C4-2B (cell line): Measurements from ENCODE around the gene CACUL1.

Experiments
- H3K27ac ChIP-seq: fragments of 450-650 bp; 2 replicates; pipeline ENCODE4 v1.5.1; 2017
- ZFX ChIP-seq: fragments of 450-650 bp; IDR thresholded peaks from 2 replicates; pipeline ENCODE4 v1.6.1; 2017
- TF ChIP-seq, protein P1 (sequence below): fragments of 450-650 bp; conservative IDR thresholded peaks from 2 replicates; pipeline ENCODE4 v1.5.1; 2017; ENCODE audit warnings: mild to moderate bottlenecking

Gene CACUL1

DNA sequence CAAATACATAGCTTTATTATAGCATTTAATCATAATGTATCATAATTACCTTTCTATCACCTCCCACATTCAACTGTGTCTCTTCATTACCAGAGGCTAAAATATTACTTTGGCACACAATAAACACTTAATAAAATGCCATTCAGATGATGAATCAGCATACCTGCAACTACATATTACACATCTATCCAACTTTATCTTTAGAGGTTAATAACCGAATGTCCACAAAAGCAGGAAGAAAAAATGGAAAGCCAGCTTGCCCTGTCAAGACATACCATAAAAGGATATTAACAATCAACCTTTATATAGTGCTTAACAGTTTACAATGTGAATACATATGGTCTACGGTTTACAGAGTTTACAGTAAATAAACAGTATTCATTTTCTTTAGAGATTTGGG is 12.7 kb downstream of the CACUL1 start:
- no peak overlapping the region for H3K27ac ChIP-seq

DNA sequence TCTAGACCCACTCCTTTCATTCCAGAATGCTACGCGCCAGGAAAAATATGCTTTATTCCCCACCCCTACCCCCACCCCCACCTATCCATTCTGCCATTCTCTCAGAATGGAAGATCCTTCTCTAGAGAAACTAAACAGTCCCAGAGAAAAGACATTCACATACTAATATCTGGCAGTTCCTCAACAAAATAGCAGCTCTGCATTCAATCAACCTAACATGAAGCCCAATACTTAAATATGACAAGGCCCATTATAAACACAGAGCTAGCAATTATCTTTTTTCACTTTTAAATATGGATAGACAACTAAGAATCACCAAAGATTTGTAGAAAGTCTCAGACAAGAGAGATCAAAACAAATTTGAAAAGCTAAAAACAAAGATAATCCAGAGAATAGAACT is 16.4 kb downstream of the CACUL1 start:
- no peak overlapping the region for H3K27ac ChIP-seq
- TF ChIP-seq, protein P1, sequence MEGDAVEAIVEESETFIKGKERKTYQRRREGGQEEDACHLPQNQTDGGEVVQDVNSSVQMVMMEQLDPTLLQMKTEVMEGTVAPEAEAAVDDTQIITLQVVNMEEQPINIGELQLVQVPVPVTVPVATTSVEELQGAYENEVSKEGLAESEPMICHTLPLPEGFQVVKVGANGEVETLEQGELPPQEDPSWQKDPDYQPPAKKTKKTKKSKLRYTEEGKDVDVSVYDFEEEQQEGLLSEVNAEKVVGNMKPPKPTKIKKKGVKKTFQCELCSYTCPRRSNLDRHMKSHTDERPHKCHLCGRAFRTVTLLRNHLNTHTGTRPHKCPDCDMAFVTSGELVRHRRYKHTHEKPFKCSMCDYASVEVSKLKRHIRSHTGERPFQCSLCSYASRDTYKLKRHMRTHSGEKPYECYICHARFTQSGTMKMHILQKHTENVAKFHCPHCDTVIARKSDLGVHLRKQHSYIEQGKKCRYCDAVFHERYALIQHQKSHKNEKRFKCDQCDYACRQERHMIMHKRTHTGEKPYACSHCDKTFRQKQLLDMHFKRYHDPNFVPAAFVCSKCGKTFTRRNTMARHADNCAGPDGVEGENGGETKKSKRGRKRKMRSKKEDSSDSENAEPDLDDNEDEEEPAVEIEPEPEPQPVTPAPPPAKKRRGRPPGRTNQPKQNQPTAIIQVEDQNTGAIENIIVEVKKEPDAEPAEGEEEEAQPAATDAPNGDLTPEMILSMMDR, result no peak
- TF ChIP-seq ZFX, result no peak

More for the DNA sequence above, 12.7 kb downstream of the CACUL1 start:
- TF ChIP-seq ZFX, result no peak
- TF ChIP-seq, protein P1, result no peak

DNA sequence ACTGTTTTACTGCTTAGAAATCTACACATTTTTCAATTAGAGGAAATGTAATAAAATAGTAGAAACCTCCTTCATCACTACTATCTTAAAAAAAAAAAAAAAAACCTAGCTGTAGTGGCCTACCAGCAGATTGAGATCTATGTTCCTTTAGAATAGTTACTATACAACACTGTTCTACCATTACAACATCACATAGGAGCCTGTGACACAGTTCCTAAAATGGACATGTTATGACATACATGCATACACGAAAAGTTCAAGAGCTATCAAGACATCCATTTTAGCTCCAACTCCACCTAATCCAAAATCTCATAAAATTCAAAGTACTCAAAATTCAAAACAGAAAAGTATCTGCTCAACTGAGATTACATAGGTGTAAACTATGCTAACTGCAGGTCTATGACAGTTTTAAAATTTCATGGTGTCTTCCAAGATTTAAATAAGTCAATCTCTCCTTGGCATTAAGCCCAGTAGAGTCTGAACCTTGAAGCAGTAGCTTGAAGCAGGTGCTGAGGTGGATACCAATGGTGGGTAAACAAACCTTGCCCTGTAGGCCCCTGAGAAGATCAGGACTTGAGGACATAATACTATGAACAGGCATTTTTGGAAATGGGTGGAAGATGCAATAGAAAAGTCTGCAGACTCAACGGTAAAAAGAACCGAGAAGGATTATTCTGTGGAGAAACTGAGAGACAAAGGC is 17.0 kb downstream of the CACUL1 start:
- H3K27ac ChIP-seq, result no peak overlapping the region
- TF ChIP-seq ZFX, result no peak
- TF ChIP-seq, protein P1, result no peak

DNA sequence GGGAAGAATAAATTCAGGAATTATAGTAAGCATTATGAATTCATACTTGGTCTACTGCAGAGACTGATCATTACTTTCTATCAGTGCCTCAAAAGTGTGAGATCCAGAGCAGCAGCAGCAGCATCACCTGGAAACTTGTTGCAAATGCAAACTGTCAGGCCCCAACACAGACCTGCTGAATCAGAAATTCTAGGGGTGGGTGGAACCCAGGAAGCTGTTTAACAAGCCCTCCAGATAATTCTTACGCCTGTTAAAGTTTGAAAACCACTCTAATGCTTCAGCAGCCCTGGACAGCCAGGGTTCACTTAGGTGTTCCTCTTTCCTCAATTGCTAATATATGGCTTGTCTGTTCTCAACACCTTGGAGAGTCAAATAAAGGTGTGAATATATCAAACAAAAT is 19.5 kb downstream of the CACUL1 start:
- H3K27ac ChIP-seq, result no peak overlapping the region
- TF ChIP-seq ZFX, result no peak
- TF ChIP-seq, protein P1, result no peak

DNA sequence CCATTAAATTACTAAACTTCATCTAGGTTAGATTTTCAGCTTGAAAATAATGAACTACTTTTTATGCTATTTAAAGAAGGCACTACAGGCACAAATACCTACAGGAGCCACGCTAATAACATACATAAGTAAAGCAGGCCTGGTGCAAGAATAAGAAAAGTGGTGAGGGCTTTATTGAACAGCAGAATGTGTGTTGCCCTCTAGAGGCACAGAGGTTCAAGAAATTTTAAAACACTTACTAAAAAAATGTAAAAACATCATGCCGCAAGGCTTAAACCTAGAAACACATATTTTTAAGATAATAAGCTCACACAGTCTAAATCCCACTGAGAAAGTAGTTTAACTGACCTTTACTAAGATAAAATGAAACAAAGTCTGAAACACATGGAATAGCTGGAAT is 20.3 kb downstream of the CACUL1 start:
- no peak overlapping the region for H3K27ac ChIP-seq
- TF ChIP-seq, protein P1, result peak; percentile 57
- TF ChIP-seq ZFX, result no peak

DNA sequence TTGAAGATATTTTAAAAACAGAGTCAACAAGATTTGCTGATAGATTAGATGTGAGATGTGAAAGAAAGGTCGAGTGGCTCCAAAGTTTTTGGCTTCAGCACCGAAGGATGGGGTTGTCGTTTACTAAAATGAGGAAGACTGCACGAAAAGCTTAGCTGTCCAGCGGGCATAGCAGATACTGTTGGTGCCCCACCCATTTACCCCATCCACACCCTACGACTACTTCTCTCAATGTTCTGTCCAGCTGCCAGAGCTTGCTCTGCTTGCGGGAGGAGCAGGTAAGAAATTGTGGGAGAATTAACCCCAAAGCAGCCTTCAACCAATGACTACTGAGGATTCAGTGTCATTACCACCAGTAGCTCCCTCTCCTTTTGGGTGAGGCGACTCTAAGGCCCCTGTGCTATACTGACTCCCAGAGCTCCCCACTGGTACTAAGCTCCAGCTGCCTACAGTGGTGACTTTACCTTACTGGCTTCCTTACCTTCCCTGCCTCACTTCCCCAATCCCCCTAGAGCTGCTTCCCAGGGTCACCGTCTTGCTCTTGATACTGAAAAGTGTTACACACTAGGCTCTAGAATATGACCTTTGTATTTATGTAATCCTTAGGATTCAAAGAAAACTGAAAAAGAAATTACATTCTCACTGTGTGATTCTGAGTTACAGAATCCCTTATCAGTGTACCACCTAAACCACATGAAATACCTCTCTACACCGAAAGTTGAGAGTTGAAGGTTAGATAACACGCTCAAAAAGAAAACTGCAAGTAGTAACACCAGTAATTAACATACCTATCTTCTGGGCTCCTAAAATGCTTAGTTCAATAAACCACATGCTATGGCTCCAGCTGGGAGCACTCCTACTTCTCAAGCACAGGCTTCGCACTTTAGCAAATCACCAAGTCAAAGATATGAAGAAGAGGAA is 22.3 kb downstream of the CACUL1 start:
- TF ChIP-seq ZFX, result no peak
- TF ChIP-seq, protein P1, result no peak
- no peak overlapping the region for H3K27ac ChIP-seq
